SK-N-SH (cell line): ENCODE data around the gene RGS17. TPM values are rescaled to one million over a fixed set of nuclear protein-coding genes. Genes with fewer than 3 reads are reported as not detected.
A peak's percentile ranks its signal among the peaks of the same experiment; 100 is the strongest.

Experiments used
- CTCF ChIA-PET: fragments of 300-600, 350-600 bp; formaldehyde crosslinking; extraction: SDS; loops from one replicate; lab custom pipeline; 2021; lab: Yijun Ruan, JAX
- POLR2A ChIA-PET: fragments of 350-600 bp; sonication (Branson Sonifier 250); formaldehyde crosslinking; extraction: SDS; loops from one replicate; lab custom pipeline; 2020; ENCODE audit warnings: antibody characterized with exemption, inconsistent platforms; lab: Yijun Ruan, JAX
- DNase-seq: peaks from one replicate; pipeline ENCODE4 v3.0.0; 2012
- H2AFZ ChIP-seq: fragments of 200-600 bp; sonication (generic); 2 replicates; pipeline ENCODE4 v1.8.1; 2016; ENCODE audit warnings: antibody characterized with exemption, mild to moderate bottlenecking, low read depth
- H3F3A ChIP-seq: fragments of 200-600 bp; sonication (generic); replicated peaks from 2 replicates; pipeline ENCODE3; 2016; ENCODE audit warnings: antibody characterized with exemption, mild to moderate bottlenecking; ENCODE audit not compliant: insufficient read depth
- H3K27ac ChIP-seq, 2 experiments: fragments of 200-500 bp in 1 of 2; fragments of 200-600 bp in 1 of 2; sonication (Bioruptor generic) in 1 of 2; sonication (generic), shearing (Covaris generic) in 1 of 2; 2 replicates each; pipeline versions ENCODE4 v1.5.1 to v1.6.1; 2014 to 2016; ENCODE audit warnings: low read depth in 2 of 2, inconsistent platforms in 1 of 2, low read length in 1 of 2, mild to moderate bottlenecking in 1 of 2, mixed read lengths in 1 of 2
- H3K27me3 ChIP-seq: fragments of 200-600 bp; sonication (generic), shearing (Covaris generic); 2 replicates; pipeline ENCODE4 v1.6.1; 2016; ENCODE audit warnings: mixed run types; ENCODE audit not compliant: insufficient read depth
- H3K36me3 ChIP-seq, 2 experiments: fragments of 200-500 bp in 1 of 2; fragments of 200-600 bp in 1 of 2; sonication (Bioruptor generic) in 1 of 2; sonication (generic) in 1 of 2; replicated peaks in 1 of 2; 2 replicates each; pipeline versions ENCODE3 to v1.5.1; 2014 to 2016; ENCODE audit warnings: low read length in 1 of 2, mild to moderate bottlenecking in 1 of 2; ENCODE audit not compliant: insufficient read depth in 2 of 2, control insufficient read depth in 1 of 2
- H3K4me1 ChIP-seq, 2 experiments: fragments of 200-500 bp in 1 of 2; fragments of 200-600 bp in 1 of 2; sonication (Bioruptor generic) in 1 of 2; sonication (generic), shearing (Covaris generic) in 1 of 2; 2 replicates each; pipeline versions ENCODE4 v1.5.1 to v1.6.1; 2014 to 2016; ENCODE audit warnings: low read depth in 1 of 2, low read length in 1 of 2, mixed run types in 1 of 2; ENCODE audit not compliant: insufficient read depth in 2 of 2, control insufficient read depth in 1 of 2
- H3K4me2 ChIP-seq: fragments of 200-600 bp; sonication (generic), shearing (Covaris generic); 2 replicates; pipeline ENCODE4 v1.6.1; 2017; ENCODE audit warnings: mixed run types
- H3K4me3 ChIP-seq, 2 experiments: fragments of 200-500 bp in 1 of 2; fragments of 200-600 bp in 1 of 2; sonication (Bioruptor generic) in 1 of 2; sonication (generic), shearing (Covaris generic) in 1 of 2; 2 replicates each; pipeline versions ENCODE4 v1.5.1 to v1.8.1; 2014 to 2016; ENCODE audit warnings: low read depth in 2 of 2, inconsistent platforms in 1 of 2, low read length in 1 of 2, mild to moderate bottlenecking in 1 of 2, mixed read lengths in 1 of 2, moderate library complexity in 1 of 2
- H3K79me2 ChIP-seq: fragments of 200-600 bp; sonication (generic); 2 replicates; pipeline ENCODE4 v1.8.1; 2017; ENCODE audit warnings: mild to moderate bottlenecking; ENCODE audit not compliant: insufficient read depth
- H3K9ac ChIP-seq: fragments of 200-600 bp; sonication (generic); 2 replicates; pipeline ENCODE4 v1.6.1; 2017; ENCODE audit warnings: mixed run types
- H3K9me2 ChIP-seq: fragments of 200-600 bp; sonication (generic); 2 replicates; pipeline ENCODE4 v1.6.1; 2017; ENCODE audit warnings: mixed run types
- H3K9me3 ChIP-seq: fragments of 200-600 bp; sonication (generic); 2 replicates; pipeline ENCODE4 v1.6.1; 2017; ENCODE audit warnings: mixed run types, mild to moderate bottlenecking, moderate library complexity
- H4K20me1 ChIP-seq: fragments of 200-600 bp; sonication (generic); 2 replicates; pipeline ENCODE4 v1.6.1; 2017; ENCODE audit warnings: mild to moderate bottlenecking, mixed run types; ENCODE audit not compliant: insufficient read depth
- EZH2phosphoT487 ChIP-seq: fragments of 200-600 bp; sonication (generic); IDR thresholded peaks from 2 replicates; pipeline ENCODE4 v1.6.1; 2017; ENCODE audit warnings: low read depth, mixed run types, mild to moderate bottlenecking, antibody characterized with exemption, moderate library complexity, borderline replicate concordance
- MXI1 ChIP-seq: IDR thresholded peaks from 2 replicates; pipeline ENCODE4 v1.6.1; 2012; ENCODE audit warnings: mild to moderate bottlenecking, low read depth, low read length, improper control_type of control experiment
- NRF1 ChIP-seq: IDR thresholded peaks from 2 replicates; pipeline ENCODE4 v1.6.1; 2012; ENCODE audit warnings: low read depth, mild to moderate bottlenecking, low read length
- RFX5 ChIP-seq: IDR thresholded peaks from 2 replicates; pipeline ENCODE4 v1.6.1; 2012; ENCODE audit warnings: mild to moderate bottlenecking, improper control_type of control experiment, low read length
- WGBS: methylation state at CpG from one replicate; pipeline ENCODE4 v1.1.6; 2017; ENCODE audit warnings: low lambda C conversion rate; 5-methylcytosine and 5-hydroxymethylcytosine counted together
- polyA plus RNA-seq, 3 experiments: library from polyadenylated mRNA; depleted of rRNA; stranded (reverse); fragments of >200 nt; gene quantifications; 2 replicates each; pipeline ENCODE4 v1.2.3, GENCODE V29; 2012
- TF ChIP-seq, protein P1 (sequence below): IDR thresholded peaks from 2 replicates; pipeline ENCODE4 v1.6.1; 2012; ENCODE audit warnings: mild to moderate bottlenecking, low read depth, low read length, moderate library complexity
- TF ChIP-seq, protein P2 (sequence below): fragments of 150-350 bp; IDR thresholded peaks from 2 replicates; pipeline ENCODE4 v1.6.1; 2017; ENCODE audit warnings: antibody characterized with exemption, low read length, low read depth, borderline replicate concordance
- TF ChIP-seq, protein P3 (sequence below): IDR thresholded peaks from 2 replicates; pipeline ENCODE4 v1.4.0; 2012; ENCODE audit warnings: low read depth

Gene RGS17
- polyA plus RNA-seq, 1 of the 3 experiments (the other 2 are of a cell fraction), result 1.4 TPM

DNA sequence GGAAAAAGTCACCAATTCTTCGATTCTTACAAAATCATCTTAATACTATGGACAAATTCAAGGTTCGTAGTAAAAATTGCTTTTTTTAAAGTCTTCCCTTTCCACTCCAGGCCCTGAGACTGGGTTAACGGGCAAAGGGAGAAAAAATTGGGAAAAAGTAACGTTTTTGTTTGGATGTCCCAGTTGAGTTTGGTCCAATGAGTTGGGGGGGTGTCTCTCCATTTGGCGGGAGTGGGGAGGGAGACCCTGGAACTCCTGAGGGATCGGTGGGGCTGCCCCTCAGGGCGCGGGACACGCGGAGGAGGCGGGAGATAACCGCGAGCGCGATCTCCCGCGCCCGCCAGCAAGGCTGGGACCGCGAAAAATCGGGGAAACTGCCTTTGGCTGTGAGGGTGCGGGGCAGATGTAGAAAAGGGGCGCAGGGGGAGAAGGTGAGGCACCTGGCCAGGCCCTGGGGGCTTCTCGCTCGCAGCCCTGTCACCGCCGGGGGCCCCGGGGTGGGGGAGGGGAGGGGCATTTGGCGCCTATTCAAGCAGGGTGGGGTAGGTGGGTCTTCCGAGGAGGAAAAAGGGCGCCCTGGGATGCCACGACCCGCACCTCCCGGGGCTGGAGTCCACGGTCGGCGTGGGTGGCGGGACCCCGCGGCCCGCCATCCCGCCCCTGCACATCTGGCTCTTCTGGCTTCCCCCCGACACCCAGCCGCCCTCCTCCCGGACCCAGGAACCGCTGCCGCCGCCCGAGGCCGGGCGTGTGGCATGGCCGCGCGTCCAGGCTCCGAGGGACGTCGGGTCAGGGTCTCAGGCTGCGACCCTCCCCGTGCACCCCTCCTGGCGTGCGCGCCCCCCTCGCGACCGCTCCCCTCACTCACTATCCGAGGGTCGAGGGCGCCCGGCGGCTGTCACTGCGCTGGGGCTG is 148.8 kb downstream of the RGS17 start:
- peak overlapping the region; percentile 89 for H3K9ac ChIP-seq
- peaks cover 12 to 25% of the 10 kb centered on the region in 2 experiments; a peak in 3 of 4 replicates for H3K4me1 ChIP-seq
- peak overlapping the region; percentile 78 to 95 for H3K4me3 ChIP-seq
- peak overlapping the region; percentile 51 to 68 for H3K27ac ChIP-seq
- peaks cover 93% of the 10 kb centered on the region for H3K79me2 ChIP-seq
- H3K9me2 ChIP-seq, result no peaks in the 10 kb centered on the region
- H3K27me3 ChIP-seq, result no peaks in the 10 kb centered on the region
- ChIA-PET CTCF (no interaction called here), POLR2A (interaction anchor here (0.7 to 1.4 kb wide), 4 partner anchors 11 to 150 kb away, joined by 3 to 11 read pairs (median 4); no protein-coding TSS in a partner anchor)
- H3F3A ChIP-seq, result peaks cover 28% of the 10 kb centered on the region
- peaks cover 11 to 14% of the 10 kb centered on the region in 2 experiments for H3K36me3 ChIP-seq
- H4K20me1 ChIP-seq, result peaks cover 38% of the 10 kb centered on the region
- H2AFZ ChIP-seq, result no peak overlapping the region
- TF ChIP-seq, protein P1, sequence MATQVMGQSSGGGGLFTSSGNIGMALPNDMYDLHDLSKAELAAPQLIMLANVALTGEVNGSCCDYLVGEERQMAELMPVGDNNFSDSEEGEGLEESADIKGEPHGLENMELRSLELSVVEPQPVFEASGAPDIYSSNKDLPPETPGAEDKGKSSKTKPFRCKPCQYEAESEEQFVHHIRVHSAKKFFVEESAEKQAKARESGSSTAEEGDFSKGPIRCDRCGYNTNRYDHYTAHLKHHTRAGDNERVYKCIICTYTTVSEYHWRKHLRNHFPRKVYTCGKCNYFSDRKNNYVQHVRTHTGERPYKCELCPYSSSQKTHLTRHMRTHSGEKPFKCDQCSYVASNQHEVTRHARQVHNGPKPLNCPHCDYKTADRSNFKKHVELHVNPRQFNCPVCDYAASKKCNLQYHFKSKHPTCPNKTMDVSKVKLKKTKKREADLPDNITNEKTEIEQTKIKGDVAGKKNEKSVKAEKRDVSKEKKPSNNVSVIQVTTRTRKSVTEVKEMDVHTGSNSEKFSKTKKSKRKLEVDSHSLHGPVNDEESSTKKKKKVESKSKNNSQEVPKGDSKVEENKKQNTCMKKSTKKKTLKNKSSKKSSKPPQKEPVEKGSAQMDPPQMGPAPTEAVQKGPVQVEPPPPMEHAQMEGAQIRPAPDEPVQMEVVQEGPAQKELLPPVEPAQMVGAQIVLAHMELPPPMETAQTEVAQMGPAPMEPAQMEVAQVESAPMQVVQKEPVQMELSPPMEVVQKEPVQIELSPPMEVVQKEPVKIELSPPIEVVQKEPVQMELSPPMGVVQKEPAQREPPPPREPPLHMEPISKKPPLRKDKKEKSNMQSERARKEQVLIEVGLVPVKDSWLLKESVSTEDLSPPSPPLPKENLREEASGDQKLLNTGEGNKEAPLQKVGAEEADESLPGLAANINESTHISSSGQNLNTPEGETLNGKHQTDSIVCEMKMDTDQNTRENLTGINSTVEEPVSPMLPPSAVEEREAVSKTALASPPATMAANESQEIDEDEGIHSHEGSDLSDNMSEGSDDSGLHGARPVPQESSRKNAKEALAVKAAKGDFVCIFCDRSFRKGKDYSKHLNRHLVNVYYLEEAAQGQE, result no peak
- TF ChIP-seq EZH2phosphoT487, result no peak
- TF ChIP-seq MXI1, result 0 out of 2 replicates have a peak, but pooled peaks have one; percentile 34
- TF ChIP-seq NRF1, result no peak
- TF ChIP-seq, protein P2, sequence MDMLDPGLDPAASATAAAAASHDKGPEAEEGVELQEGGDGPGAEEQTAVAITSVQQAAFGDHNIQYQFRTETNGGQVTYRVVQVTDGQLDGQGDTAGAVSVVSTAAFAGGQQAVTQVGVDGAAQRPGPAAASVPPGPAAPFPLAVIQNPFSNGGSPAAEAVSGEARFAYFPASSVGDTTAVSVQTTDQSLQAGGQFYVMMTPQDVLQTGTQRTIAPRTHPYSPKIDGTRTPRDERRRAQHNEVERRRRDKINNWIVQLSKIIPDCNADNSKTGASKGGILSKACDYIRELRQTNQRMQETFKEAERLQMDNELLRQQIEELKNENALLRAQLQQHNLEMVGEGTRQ, result no peak
- peak overlapping the region; percentile 86 for H3K4me2 ChIP-seq
- DNase-seq, result peak; percentile 66
- no peaks in the 10 kb centered on the region for H3K9me3 ChIP-seq
- 2% methylated on average over 29 of the region's 71 CpGs for WGBS

DNA sequence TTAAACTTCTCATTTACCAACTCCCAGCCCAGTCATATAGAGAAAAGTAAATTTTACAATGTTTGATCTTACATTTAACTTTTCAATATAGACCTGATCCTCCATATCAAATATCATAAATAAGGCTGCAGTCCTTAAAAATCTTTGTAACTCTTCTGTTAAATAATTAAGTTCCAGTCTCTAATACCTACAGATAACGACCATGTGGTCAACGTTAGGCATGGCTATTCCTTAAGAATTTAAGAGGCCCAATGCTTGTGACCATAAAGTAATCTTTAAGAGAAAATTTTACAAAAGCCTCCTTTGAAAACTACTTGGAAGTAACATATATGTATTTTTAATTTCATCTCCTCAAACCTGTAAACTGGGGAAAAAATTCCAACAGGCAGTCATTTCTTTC is 149.9 kb downstream of the RGS17 start:
- ChIA-PET CTCF (no interaction called here), POLR2A (no interaction called here)

More for the DNA sequence above, 149.9 kb downstream of the RGS17 start:
- Histone ChIP-seq H3K4me1 (peaks cover 18 to 31% of the 10 kb centered on the region in 2 experiments; a peak in 3 of 4 replicates), H3F3A (peaks cover 28% of the 10 kb centered on the region), H3K27me3 (no peaks in the 10 kb centered on the region), H3K4me2 (peak overlapping the region; percentile 86), H3K36me3 (peaks cover 11 to 16% of the 10 kb centered on the region in 2 experiments), H3K9me3 (no peaks in the 10 kb centered on the region), H3K9ac (peak overlapping the region; percentile 89), H3K4me3 (peak overlapping the region; percentile 78 to 95), H3K27ac (peak overlapping the region in 1 of 2 experiments; percentile 51; a peak in 2 of 4 replicates), H3K79me2 (peaks cover 93% of the 10 kb centered on the region), H4K20me1 (peaks cover 48% of the 10 kb centered on the region), H3K9me2 (no peaks in the 10 kb centered on the region), H2AFZ (no peak overlapping the region)
- WGBS, result 0% methylated on average over 2 of the region's 2 CpGs
- no peak for TF ChIP-seq RFX5
- peak; percentile 60; the same call in 1 of the 2 replicates for TF ChIP-seq MXI1
- TF ChIP-seq, protein P3, sequence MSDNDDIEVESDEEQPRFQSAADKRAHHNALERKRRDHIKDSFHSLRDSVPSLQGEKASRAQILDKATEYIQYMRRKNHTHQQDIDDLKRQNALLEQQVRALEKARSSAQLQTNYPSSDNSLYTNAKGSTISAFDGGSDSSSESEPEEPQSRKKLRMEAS, result no peak
- DNase-seq, result no peak
